DLD1 (cell line): Measurements from ENCODE around the gene HIVEP1.

Experiments
- in situ Hi-C: cut with HindIII; loops from 2 replicates; pipeline ENCODE4 v1.10.0; 2017; ENCODE audit warnings: low sequenced_read_pairs

HIVEP1 gene

GRCh38 chr6:12115001-12115400 is 102.9 kb downstream of the HIVEP1 start:
- in situ Hi-C loops, result no loop called here

- in situ Hi-C loops, result no loop called here
Measured at GRCh38 chr6:12115492-12115891, 103.4 kb downstream of the HIVEP1 start.

- in situ Hi-C loops, result no loop called here
Measured at GRCh38 chr6:12116264-12116800, 104.2 kb downstream of the HIVEP1 start.

GRCh38 chr6:12116978-12117377 is 104.9 kb downstream of the HIVEP1 start:
- in situ Hi-C loops, result no loop called here

GRCh38 chr6:12118607-12119006 is 106.5 kb downstream of the HIVEP1 start:
- in situ Hi-C loops, result no loop called here

GRCh38 chr6:12119085-12119588 is 107.0 kb downstream of the HIVEP1 start:
- in situ Hi-C loops, result no loop called here

GRCh38 chr6:12125396-12125795 is 113.3 kb downstream of the HIVEP1 start:
- in situ Hi-C loops, result no loop called here

GRCh38 chr6:12126051-12126450 is 113.9 kb downstream of the HIVEP1 start:
- in situ Hi-C loops, result no loop called here

GRCh38 chr6:12129523-12129922 is 117.4 kb downstream of the HIVEP1 start:
- in situ Hi-C loops, result no loop called here

- in situ Hi-C loops, result no loop called here
Measured at GRCh38 chr6:12132351-12133222, 120.5 kb downstream of the HIVEP1 start.

- in situ Hi-C loops, result no loop called here
Measured at GRCh38 chr6:12134581-12134980, 122.5 kb downstream of the HIVEP1 start.

GRCh38 chr6:12134991-12135390 is 122.9 kb downstream of the HIVEP1 start:
- in situ Hi-C loops, result no loop called here

- in situ Hi-C loops, result no loop called here
Measured at GRCh38 chr6:12136905-12137304, 124.8 kb downstream of the HIVEP1 start.

GRCh38 chr6:12137480-12137879 is 125.4 kb downstream of the HIVEP1 start:
- in situ Hi-C loops, result no loop called here

- in situ Hi-C loops, result no loop called here
Measured at GRCh38 chr6:12138381-12138780, 126.3 kb downstream of the HIVEP1 start.

GRCh38 chr6:12138936-12139335 is 126.8 kb downstream of the HIVEP1 start:
- in situ Hi-C loops, result no loop called here

GRCh38 chr6:12147557-12148316 is 135.6 kb downstream of the HIVEP1 start:
- in situ Hi-C loops, result no loop called here

- in situ Hi-C loops, result no loop called here
Measured at GRCh38 chr6:12148317-12148801, 136.2 kb downstream of the HIVEP1 start.

GRCh38 chr6:12148841-12149240 is 136.7 kb downstream of the HIVEP1 start:
- in situ Hi-C loops, result no loop called here

GRCh38 chr6:12149944-12150510 is 137.9 kb downstream of the HIVEP1 start:
- in situ Hi-C loops, result no loop called here

GRCh38 chr6:12150812-12151432 is 138.8 kb downstream of the HIVEP1 start:
- in situ Hi-C loops, result no loop called here
